Fibroblast of lung (primary cell): ENCODE data around the gene CCIN. TPM values are rescaled to one million over a fixed set of nuclear protein-coding genes. Genes with fewer than 3 reads are reported as not detected.
A peak's percentile ranks its signal among the peaks of the same experiment; 100 is the strongest.

ENCODE experiments used
- DNase-seq, 2 donors: peaks; one replicate each; pipeline versions ENCODE4 v3.0.0 to v3.0.0-alpha.2; 2010; ENCODE audit warnings: low read depth in 2 of 2
- H2AFZ ChIP-seq: 2 replicates; pipeline ENCODE4 v1.5.1; 2012; ENCODE audit warnings: low read length, control low read depth, inconsistent platforms
- H3K27ac ChIP-seq: 2 replicates; pipeline ENCODE4 v1.5.1; 2011; ENCODE audit warnings: low read length, control low read depth; ENCODE audit not compliant: insufficient read depth
- H3K27me3 ChIP-seq: 2 replicates; pipeline ENCODE4 v1.5.1; 2011; ENCODE audit warnings: mild to moderate bottlenecking, low read length; ENCODE audit not compliant: control insufficient read depth, insufficient read depth
- H3K36me3 ChIP-seq: 2 replicates; pipeline ENCODE4 v1.5.1; 2011; ENCODE audit warnings: low read length; ENCODE audit not compliant: control insufficient read depth, insufficient read depth
- H3K4me1 ChIP-seq: 2 replicates; pipeline ENCODE4 v1.5.1; 2011; ENCODE audit warnings: low read length; ENCODE audit not compliant: control insufficient read depth, insufficient read depth; ENCODE audit errors: extremely low read depth
- H3K4me2 ChIP-seq: 2 replicates; pipeline ENCODE4 v1.5.1; 2011; ENCODE audit warnings: low read length, control low read depth; ENCODE audit not compliant: insufficient read depth; ENCODE audit errors: extremely low read depth
- H3K4me3 ChIP-seq, 4 experiments: fragments of 200-600 bp in 1 of 4; sonication (generic) in 1 of 4; replicated peaks in 1 of 4; 2 replicates each; pipeline ENCODE4 v1.5.1; 2011 to 2016; ENCODE audit warnings: low read length in 4 of 4, low read depth in 3 of 4, mild to moderate bottlenecking in 3 of 4, control low read depth in 2 of 4, inconsistent platforms in 1 of 4, mixed read lengths in 1 of 4; ENCODE audit not compliant: insufficient read depth in 1 of 4; ENCODE audit errors: control extremely low read depth in 1 of 4
- H3K79me2 ChIP-seq: 2 replicates; pipeline ENCODE4 v1.5.1; 2012; ENCODE audit warnings: mild to moderate bottlenecking, low read length, inconsistent platforms; ENCODE audit not compliant: control insufficient read depth, insufficient read depth
- H3K9ac ChIP-seq: 2 replicates; pipeline ENCODE4 v1.5.1; 2011; ENCODE audit warnings: mild to moderate bottlenecking, low read length, control low read depth; ENCODE audit not compliant: insufficient read depth
- H3K9me3 ChIP-seq: 2 replicates; pipeline ENCODE4 v1.5.1; 2012; ENCODE audit warnings: low read depth, low read length; ENCODE audit not compliant: control insufficient read depth, insufficient read depth
- H4K20me1 ChIP-seq: 2 replicates; pipeline ENCODE4 v1.5.1; 2011; ENCODE audit warnings: low read length; ENCODE audit not compliant: control insufficient read depth, insufficient read depth; ENCODE audit errors: extremely low read depth
- CTCF ChIP-seq, 2 donors: IDR thresholded peaks in 1 of 2; conservative IDR thresholded peaks in 1 of 2; 1 replicate in 1 of 2; 2 replicates in 1 of 2; pipeline ENCODE4 v1.5.1; 2011 to 2012; ENCODE audit warnings: low read length in 2 of 2, control low read depth in 1 of 2, inconsistent platforms in 1 of 2, low read depth in 1 of 2, mild to moderate bottlenecking in 1 of 2
- EZH2 ChIP-seq: IDR thresholded peaks from 2 replicates; pipeline ENCODE4 v1.5.1; 2012; ENCODE audit warnings: low read length, control low read depth, mild to moderate bottlenecking; ENCODE audit errors: missing control alignments
- polyA plus RNA-seq, 2 donors: library from polyadenylated mRNA; depleted of rRNA in 1 of 2; stranded (reverse) in 1 of 2; unstranded in 1 of 2; fragments of >200 nt; gene quantifications; 2 replicates each; pipeline ENCODE4 v1.2.1, GENCODE V29; 2011 to 2012; ENCODE audit warnings: missing spikeins in 1 of 2
- total RNA-seq: library from RNA; depleted of rRNA; stranded (reverse); fragments of >200 nt; gene quantifications from 2 replicates; pipeline ENCODE4 v1.2.1, GENCODE V29; 2014

CCIN gene
- total and polyA plus RNA-seq, 2 donors (not counting 1 experiment from before 2014, with no cell fraction given): 0.40 to 1.3 TPM

GRCh38 chr9:36136894-36137391 is 32.2 kb upstream of the CCIN start:
- Histone ChIP-seq H3K4me1 (peaks cover 9% of the 10 kb centered on the region), H4K20me1 (no peaks in the 10 kb centered on the region), H3K27ac (peak overlapping the region; percentile 10), H3K4me3 (peak overlapping the region; percentile 55 to 82 (median 76)), H3K79me2 (no peaks in the 10 kb centered on the region), H2AFZ (peak overlapping the region; percentile 45), H3K4me2 (peak overlapping the region; percentile 97), H3K9ac (peak overlapping the region; percentile 63), H3K36me3 (no peaks in the 10 kb centered on the region), H3K9me3 (no peaks in the 10 kb centered on the region), H3K27me3 (no peaks in the 10 kb centered on the region)
- no peak for TF ChIP-seq CTCF (conservative IDR thresholded peaks at IDR 0.05 in 1 of 2, IDR thresholded peaks at IDR 0.05 in 1 of 2; ENCODE audit: low read depth in 1 of 2, low read length in 2 of 2)
- TF ChIP-seq EZH2: no peak
- peak in 1 of 2 donors; percentile 11 for DNase-seq

GRCh38 chr9:36137392-36138004 is 31.7 kb upstream of the CCIN start:
- peaks cover 9% of the 10 kb centered on the region for H3K4me1 ChIP-seq
- peak overlapping the region; percentile 97 for H3K4me2 ChIP-seq
- no peak for TF ChIP-seq CTCF (conservative IDR thresholded peaks at IDR 0.05 in 1 of 2, IDR thresholded peaks at IDR 0.05 in 1 of 2; ENCODE audit: low read depth in 1 of 2, low read length in 2 of 2)
- TF ChIP-seq EZH2: no peak
- H3K9me3 ChIP-seq: no peaks in the 10 kb centered on the region
- peak overlapping the region; percentile 10 for H2AFZ ChIP-seq
- peak overlapping the region; percentile 55 to 82 (median 76) for H3K4me3 ChIP-seq
- H3K27me3 ChIP-seq: no peaks in the 10 kb centered on the region
- no peaks in the 10 kb centered on the region for H3K79me2 ChIP-seq
- H3K9ac ChIP-seq: peak overlapping the region; percentile 63
- H3K36me3 ChIP-seq: peaks cover 2% of the 10 kb centered on the region
- no peaks in the 10 kb centered on the region for H4K20me1 ChIP-seq
- DNase-seq: peak; percentile 16 to 26
- no peak overlapping the region for H3K27ac ChIP-seq

- Histone ChIP-seq H4K20me1 (no peaks in the 10 kb centered on the region), H3K79me2 (no peaks in the 10 kb centered on the region)
Observed at GRCh38 chr9:36138496-36138895, 30.7 kb upstream of the CCIN start.

More at GRCh38 chr9:36138496-36138895, 30.7 kb upstream of the CCIN start:
- Histone ChIP-seq H3K27ac (no peak overlapping the region), H2AFZ (no peak overlapping the region), H3K27me3 (no peaks in the 10 kb centered on the region), H3K4me1 (peaks cover 16% of the 10 kb centered on the region), H3K9ac (no peak overlapping the region), H3K4me2 (no peak overlapping the region), H3K4me3 (no peak overlapping the region), H3K36me3 (peaks cover 2% of the 10 kb centered on the region), H3K9me3 (no peaks in the 10 kb centered on the region)
- DNase-seq: no peak
- TF ChIP-seq EZH2 (no peak), CTCF (conservative IDR thresholded peaks at IDR 0.05 in 1 of 2, IDR thresholded peaks at IDR 0.05 in 1 of 2; ENCODE audit: low read depth in 1 of 2, low read length in 2 of 2) (no peak)
